ENCODE results near the gene NECAB2.

The NECAB2 gene

DNA sequence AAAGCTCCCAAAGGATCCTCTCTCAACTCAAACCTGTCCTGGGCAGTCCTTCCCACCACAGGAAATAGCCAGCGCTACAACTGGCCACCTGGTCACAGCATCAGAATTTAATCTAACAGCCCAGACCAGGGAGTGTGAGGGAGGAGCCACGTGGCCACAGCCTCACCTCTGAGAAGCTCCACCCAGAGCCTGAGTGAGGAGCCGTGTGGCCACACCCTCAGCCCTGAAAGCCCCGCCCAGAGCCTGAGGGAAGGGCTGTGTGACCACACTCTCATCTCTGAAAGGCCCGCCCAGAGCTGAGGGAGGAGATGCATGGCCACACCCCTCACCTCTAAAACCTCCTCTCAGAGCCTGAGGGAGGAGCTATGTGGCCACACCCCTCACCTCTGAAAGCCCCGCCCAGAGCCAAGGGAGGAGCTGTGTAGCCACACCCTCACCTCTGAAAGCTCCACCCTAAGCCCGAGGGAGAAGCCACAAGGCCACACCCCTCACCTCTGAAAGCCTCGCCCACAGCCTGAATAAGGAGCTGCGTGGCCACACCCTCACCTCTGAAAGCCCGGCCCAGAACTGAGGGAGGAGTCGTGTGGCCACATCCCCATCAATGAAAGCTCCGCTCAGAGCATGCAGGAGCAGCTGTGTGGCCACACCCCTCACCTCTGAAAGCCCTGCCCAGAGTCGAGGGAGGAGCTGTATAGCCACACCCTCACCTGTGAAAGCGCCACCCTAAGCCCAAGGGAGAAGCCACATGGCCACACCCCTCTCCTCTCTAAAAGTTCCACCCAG lies 45.9 kb downstream of the NECAB2 start:
- DNase-seq (peak; percentile 69), ATAC-seq (replicated peaks) (peak; percentile 87 to 89)
- peak overlapping the region; percentile 63 for H3K27ac Mint-ChIP-seq
- H3K9me3 Mint-ChIP-seq, result peaks cover 4 to 12% of the 10 kb centered on the region in 2 donors
- peak overlapping the region in 1 of 2 donors; percentile 41 for H3K4me3 Mint-ChIP-seq
- peaks cover 10 to 27% of the 10 kb centered on the region in 2 donors for H3K27me3 Mint-ChIP-seq
- no peaks in the 10 kb centered on the region for H3K36me3 Mint-ChIP-seq
- peaks cover 8 to 12% of the 10 kb centered on the region in 2 donors for H3K4me1 Mint-ChIP-seq

DNA sequence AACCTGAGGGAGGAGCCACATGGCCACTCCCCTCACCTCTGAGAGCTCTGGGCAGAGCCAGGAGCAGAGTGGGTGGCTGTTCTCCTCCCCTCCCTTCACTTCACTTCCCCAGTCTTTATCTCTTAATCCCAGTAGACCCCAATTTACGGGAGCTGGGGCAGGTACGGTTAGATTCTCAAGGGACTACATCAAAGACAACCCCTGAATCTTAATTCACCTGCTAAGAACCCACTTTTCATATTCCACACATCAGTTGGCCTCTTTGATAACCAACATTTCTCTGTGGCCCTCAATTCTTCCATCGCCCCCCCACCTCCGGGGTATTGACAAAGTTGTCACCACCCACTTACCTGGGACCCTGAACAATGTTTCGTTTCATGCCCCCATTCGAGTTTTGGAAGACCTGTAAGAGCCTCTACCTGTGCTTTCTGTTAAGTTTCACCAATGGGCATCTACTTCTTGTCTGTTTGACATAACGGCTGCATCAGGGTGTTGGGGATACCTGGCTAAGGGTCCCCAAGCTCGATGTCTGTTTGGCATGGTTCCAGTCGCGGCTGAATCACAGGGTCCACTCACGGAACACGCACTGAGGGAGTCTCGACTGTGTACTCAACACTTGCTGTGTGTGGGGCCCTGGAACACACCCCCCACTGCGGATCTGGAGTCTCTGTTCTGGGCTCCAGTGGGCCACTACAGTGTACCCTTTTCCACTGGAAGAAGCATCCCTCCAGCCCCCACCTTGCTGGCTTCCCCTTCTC lies 46.7 kb downstream of the NECAB2 start:
- H3K27me3 Mint-ChIP-seq, result peaks cover 16 to 34% of the 10 kb centered on the region in 2 donors
- no peaks in the 10 kb centered on the region for H3K36me3 Mint-ChIP-seq
- peaks cover 4 to 16% of the 10 kb centered on the region in 2 donors for H3K9me3 Mint-ChIP-seq
- ATAC-seq (replicated peaks) (no peak), DNase-seq (no peak)
- H3K4me3 Mint-ChIP-seq, result no peak overlapping the region
- peaks cover 8 to 12% of the 10 kb centered on the region in 2 donors for H3K4me1 Mint-ChIP-seq
- H3K27ac Mint-ChIP-seq, result peak overlapping the region; percentile 63

DNA sequence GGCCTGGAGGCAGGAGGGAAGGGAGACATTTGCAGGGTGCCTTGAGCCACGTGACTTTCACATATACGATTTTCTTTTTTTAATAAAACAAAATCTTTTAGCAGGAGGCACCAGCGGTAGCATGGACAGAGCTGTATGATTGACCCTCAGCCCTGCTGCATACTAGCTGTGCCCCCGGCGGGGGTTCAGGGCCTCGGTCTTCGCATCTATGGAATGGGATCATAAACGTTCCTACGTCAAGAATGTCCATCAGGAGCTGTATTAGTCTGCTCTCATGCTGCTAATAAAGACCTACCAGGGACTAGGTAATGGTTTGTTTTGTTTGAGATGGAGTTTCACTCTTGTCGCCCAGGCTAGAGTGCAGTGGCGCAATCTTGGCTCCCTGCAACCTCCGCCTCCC lies 47.4 kb downstream of the NECAB2 start:
- peaks cover 4 to 16% of the 10 kb centered on the region in 2 donors for H3K9me3 Mint-ChIP-seq

DNA sequence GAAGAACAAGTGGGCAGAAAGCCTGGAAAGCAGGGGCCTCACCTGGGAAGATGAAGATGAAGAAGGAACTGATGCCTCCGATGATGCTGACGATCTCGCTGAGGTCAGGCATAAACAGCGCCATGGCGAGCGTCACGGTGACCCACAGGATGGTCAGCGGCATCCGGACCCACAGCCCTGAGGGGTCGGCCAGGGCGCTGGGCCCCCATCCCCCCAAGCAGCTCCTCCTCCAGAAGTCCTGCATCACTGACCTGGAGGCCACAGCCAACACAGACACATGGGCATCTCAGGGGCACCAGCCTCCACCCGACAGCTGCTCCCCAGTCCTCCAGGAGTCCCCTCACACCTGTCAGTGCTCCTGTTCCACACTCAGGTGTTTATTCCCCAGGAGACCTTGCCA lies 48.4 kb downstream of the NECAB2 start:
- ATAC-seq (replicated peaks), result no peak
- Mint-ChIP-seq H3K4me1 (peaks cover 8 to 12% of the 10 kb centered on the region in 2 donors), H3K9me3 (peaks cover 8 to 20% of the 10 kb centered on the region in 2 donors), H3K27me3 (peaks cover 22 to 33% of the 10 kb centered on the region in 2 donors), H3K4me3 (no peak overlapping the region), H3K36me3 (peaks cover 2 to 3% of the 10 kb centered on the region in 2 donors), H3K27ac (no peak overlapping the region)
- DNase-seq, result no peak

More for the DNA sequence above, 47.4 kb downstream of the NECAB2 start:
- no peaks in the 10 kb centered on the region for H3K36me3 Mint-ChIP-seq
- H3K4me1 Mint-ChIP-seq, result peaks cover 8 to 12% of the 10 kb centered on the region in 2 donors
- no peak for DNase-seq
- no peak overlapping the region for H3K4me3 Mint-ChIP-seq
- ATAC-seq (replicated peaks), result no peak
- H3K27ac Mint-ChIP-seq, result no peak overlapping the region
- H3K27me3 Mint-ChIP-seq, result peaks cover 19 to 35% of the 10 kb centered on the region in 2 donors

DNA sequence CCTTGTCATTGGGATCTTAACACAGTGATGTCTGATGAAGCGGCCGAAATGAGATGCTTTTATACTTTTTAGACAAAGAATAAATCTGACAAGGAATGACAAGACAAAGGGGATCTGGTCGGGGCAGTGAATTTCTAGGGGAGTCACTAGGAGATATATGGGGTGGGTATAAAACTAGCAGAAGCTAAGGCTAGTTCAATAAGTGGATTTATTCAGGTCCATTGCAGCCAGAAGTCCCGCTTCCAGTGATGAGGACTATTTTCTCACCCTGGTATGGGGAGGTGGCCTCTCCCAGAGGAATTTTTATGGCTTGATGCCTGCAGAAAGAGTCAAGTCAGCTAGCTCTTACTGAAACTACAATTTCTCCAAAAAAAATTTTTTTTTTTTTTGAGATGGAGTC lies 50.7 kb downstream of the NECAB2 start:
- Mint-ChIP-seq H3K9me3 (peaks cover 13 to 27% of the 10 kb centered on the region in 2 donors), H3K4me1 (peaks cover 8 to 12% of the 10 kb centered on the region in 2 donors), H3K36me3 (peaks cover 4 to 10% of the 10 kb centered on the region in 2 donors), H3K27me3 (peaks cover 33 to 49% of the 10 kb centered on the region in 2 donors), H3K27ac (no peak overlapping the region), H3K4me3 (no peak overlapping the region)
- ATAC-seq (replicated peaks) (no peak), DNase-seq (no peak)

DNA sequence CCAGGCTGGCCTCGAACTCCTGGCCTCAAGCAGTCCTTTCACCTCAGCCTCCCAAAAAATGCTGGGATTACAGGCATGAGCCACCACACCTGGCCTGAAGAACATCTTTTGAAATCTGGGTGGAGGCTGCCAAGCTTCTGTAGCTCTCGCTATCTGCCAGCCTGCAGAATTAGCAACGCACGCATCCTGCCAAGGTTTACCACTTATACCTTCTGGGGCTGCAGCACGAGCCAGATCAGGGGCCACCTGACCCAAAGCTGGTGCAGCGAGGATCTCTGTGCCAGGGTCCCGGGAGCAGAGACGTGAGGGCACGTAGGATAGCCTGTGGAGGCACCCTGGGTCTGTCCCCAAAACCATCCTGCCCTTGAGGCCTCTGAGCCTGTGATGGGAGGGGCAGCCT lies 52.3 kb downstream of the NECAB2 start:
- peaks cover 4 to 10% of the 10 kb centered on the region in 2 donors for H3K36me3 Mint-ChIP-seq
- no peak for ATAC-seq (replicated peaks)

DNA sequence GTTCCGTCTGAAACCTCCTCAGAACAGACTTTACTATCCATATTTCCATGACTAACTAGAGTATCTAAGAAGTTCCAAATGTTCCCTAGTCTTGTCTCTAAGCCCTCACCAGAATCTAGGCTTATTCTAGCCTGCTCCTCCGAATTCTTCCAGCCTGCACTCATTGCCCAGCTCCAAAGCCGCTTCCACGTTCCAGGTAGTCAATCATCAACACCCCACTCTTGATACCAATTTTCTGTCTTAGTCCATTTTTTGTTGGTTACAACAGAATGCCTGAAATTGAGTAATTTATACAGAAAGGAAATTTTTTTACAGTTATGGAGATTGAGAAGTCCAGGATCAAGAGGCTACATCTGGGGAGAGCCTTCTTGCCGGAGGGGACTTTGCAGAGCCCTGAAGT lies 53.4 kb downstream of the NECAB2 start:
- DNase-seq (no peak), ATAC-seq (replicated peaks) (no peak)
- peaks cover 39 to 65% of the 10 kb centered on the region in 2 donors for H3K27me3 Mint-ChIP-seq
- H3K9me3 Mint-ChIP-seq, result peaks cover 8 to 20% of the 10 kb centered on the region in 2 donors
- no peak overlapping the region for H3K4me3 Mint-ChIP-seq
- no peaks in the 10 kb centered on the region for H3K4me1 Mint-ChIP-seq
- H3K36me3 Mint-ChIP-seq, result peaks cover 4 to 10% of the 10 kb centered on the region in 2 donors
- H3K27ac Mint-ChIP-seq, result no peak overlapping the region

More for the DNA sequence above, 52.3 kb downstream of the NECAB2 start:
- peaks cover 36 to 54% of the 10 kb centered on the region in 2 donors for H3K27me3 Mint-ChIP-seq
- DNase-seq, result no peak
- no peak overlapping the region for H3K4me3 Mint-ChIP-seq
- peaks cover 8 to 20% of the 10 kb centered on the region in 2 donors for H3K9me3 Mint-ChIP-seq
- H3K27ac Mint-ChIP-seq, result no peak overlapping the region
- H3K4me1 Mint-ChIP-seq, result no peaks in the 10 kb centered on the region

DNA sequence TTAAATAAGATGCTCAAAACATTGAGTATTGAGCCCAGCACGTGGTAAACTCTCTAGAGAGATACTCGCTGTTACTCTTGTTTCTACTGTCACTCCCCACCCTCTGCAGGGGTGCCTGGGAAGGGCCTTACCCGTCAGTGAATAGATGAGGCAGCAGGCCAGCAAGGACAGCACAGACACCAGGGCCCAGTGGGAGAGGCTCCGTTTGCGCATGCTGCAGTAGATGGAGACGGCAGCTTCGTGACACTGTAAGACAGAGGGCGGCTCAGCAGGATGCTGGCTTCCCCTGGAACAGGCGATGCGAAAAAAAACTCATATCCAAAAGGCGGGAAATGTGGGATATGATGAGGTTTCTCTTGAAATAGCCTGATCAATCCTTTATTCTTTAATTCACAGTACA lies 54.6 kb downstream of the NECAB2 start:
- no peak for ATAC-seq (replicated peaks)
- Mint-ChIP-seq H3K27ac (no peak overlapping the region), H3K9me3 (peaks cover 8 to 20% of the 10 kb centered on the region in 2 donors), H3K36me3 (peaks cover 4 to 11% of the 10 kb centered on the region in 2 donors), H3K27me3 (peaks cover 46 to 67% of the 10 kb centered on the region in 2 donors), H3K4me3 (no peak overlapping the region), H3K4me1 (peaks cover 0 to 3% of the 10 kb centered on the region in 2 donors)
- no peak for DNase-seq

DNA sequence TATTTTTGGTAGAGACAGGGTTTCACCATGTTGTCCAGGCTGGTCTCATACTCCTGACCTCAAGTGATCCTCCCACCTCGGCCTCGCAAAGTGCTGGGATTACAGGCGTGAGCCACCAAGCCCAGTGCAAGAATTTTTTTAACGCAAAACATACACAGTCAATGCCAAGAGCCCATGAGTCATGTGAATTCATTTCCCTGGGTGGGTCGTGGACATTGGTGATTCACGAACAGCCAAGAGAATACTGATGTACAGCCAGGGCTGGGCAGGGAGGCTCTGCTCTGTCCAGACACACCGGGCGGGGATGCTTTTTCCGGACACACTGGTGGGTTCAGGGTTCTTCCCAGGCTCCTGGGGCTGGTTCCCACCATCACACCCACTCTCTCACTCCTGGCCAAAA lies 56.8 kb downstream of the NECAB2 start:
- H3K9me3 Mint-ChIP-seq, result peaks cover 11 to 12% of the 10 kb centered on the region in 2 donors
- no peak overlapping the region for H3K4me3 Mint-ChIP-seq
- peaks cover 12 to 21% of the 10 kb centered on the region in 2 donors for H3K4me1 Mint-ChIP-seq
- no peak for ATAC-seq (replicated peaks)
- H3K27me3 Mint-ChIP-seq, result peaks cover 48 to 63% of the 10 kb centered on the region in 2 donors
- no peak for DNase-seq
- H3K27ac Mint-ChIP-seq, result no peak overlapping the region
- peaks cover 4 to 15% of the 10 kb centered on the region in 2 donors for H3K36me3 Mint-ChIP-seq

DNA sequence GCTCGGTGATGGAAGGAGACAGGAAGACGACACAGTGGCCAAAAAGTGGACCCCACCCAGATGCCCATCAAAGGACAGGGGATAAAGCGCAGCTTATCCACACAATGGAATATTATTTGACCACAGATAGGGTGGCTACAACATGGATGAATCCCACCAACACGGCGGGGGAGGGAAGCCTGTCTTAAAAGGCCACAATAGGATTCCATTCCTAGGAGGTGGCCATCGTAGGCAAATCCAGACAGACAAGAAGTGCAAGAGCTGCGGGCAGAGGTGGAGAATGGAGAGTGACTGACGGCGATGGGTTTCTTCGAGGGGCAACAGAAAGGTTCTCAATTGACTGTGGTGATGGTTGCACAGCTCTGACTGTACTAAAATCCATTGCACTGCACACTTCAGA lies 58.6 kb downstream of the NECAB2 start:
- Mint-ChIP-seq H3K36me3 (peaks cover under 1 to 15% of the 10 kb centered on the region in 2 donors), H3K27me3 (peaks cover 56 to 70% of the 10 kb centered on the region in 2 donors)
- no peak for ATAC-seq (replicated peaks)

DNA sequence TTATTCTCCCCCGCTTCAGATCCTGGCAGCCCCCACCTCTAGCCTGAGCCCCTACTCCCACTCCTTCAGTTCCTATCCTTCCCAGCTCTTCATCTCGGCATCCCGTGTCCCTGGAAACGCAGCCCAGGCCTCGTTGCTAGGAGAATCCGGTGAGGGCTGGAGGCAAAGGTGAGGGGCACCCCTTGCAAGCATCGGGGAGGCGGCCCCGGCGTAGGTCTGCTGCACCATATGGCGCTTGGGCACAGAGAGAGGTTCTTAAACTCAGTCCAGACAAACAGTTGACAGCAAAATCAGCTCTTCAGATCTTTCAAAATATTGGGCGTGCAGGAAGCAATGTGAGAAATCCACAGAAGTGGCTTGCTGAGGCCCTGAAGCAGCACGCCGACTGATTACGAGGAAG lies 59.6 kb downstream of the NECAB2 start:
- Mint-ChIP-seq H3K4me3 (no peak overlapping the region), H3K27ac (no peak overlapping the region)
- no peak for DNase-seq

More for the DNA sequence above, 58.6 kb downstream of the NECAB2 start:
- Mint-ChIP-seq H3K4me1 (peaks cover 20 to 30% of the 10 kb centered on the region in 2 donors), H3K9me3 (peaks cover 6 to 14% of the 10 kb centered on the region in 2 donors), H3K4me3 (no peak overlapping the region), H3K27ac (no peak overlapping the region)
- DNase-seq, result no peak

DNA sequence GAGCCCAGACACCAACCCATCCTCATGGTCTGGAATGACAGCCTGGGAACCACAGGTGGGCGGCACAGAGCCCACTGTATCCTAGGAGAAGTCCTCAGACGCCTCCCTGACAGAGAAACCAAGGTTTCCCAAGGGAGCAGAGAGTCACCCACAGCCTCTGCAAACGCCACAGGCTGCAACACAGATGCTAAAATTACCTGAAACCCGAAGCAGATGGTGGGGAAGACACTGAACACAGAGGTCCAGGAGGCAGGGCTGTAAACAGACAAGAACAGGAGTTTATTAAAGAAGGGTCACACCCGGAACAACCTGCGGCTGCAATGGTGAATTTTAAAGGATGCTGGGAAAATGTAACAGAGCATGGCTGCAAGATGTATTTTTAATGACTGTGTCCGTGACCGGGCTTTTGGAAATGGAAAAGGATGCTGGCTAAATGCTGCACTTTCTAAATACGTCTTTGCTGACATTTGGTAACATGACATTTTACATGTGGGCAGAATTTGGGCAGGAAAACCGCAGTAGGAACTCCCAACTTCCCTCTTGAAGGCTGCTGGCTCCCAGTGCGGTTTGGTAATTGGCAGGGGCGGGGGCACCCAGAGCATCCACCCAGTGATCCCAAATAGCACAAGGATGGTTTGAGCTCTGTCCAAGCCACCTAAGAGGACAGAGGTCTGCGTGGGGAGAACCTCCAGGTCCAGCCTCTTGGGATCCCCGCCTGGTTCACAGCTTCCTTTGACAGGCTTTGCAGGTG lies 61.4 kb downstream of the NECAB2 start:
- ATAC-seq (replicated peaks), result peak; percentile 77 to 81
- Mint-ChIP-seq H3K4me3 (peak overlapping the region; percentile 23 to 39), H3K9me3 (peaks cover 0 to 12% of the 10 kb centered on the region in 2 donors), H3K4me1 (peaks cover 20 to 35% of the 10 kb centered on the region in 2 donors), H3K27ac (peak overlapping the region; percentile 72), H3K36me3 (peaks cover 0 to 8% of the 10 kb centered on the region in 2 donors), H3K27me3 (peaks cover 51 to 83% of the 10 kb centered on the region in 2 donors)
- DNase-seq, result peak; percentile 37

More for the DNA sequence above, 59.6 kb downstream of the NECAB2 start:
- Mint-ChIP-seq H3K27me3 (peaks cover 48 to 73% of the 10 kb centered on the region in 2 donors), H3K36me3 (peaks cover 0 to 8% of the 10 kb centered on the region in 2 donors), H3K4me1 (peaks cover 20 to 30% of the 10 kb centered on the region in 2 donors), H3K9me3 (peaks cover 0 to 10% of the 10 kb centered on the region in 2 donors)
- ATAC-seq (replicated peaks), result no peak

DNA sequence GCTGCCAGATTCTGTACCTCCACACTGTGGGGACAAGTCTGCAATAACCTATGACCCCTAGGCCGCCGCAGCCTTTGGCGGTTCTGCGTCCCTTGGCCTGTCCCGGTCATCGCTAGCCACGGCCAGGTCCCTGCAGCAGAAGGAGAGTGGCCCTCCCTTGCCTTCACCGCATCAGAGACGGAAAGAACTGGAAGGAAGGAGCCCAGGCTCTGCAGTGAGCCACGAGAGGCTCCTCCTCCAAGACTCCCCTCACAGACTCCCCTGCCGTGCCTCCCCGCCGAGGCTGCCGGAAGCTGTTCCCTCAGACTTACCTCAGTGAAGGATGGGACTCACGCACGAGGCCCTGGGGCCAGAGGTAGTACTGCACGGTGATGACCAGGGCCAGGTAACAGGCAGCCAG lies 63.5 kb downstream of the NECAB2 start:
- Mint-ChIP-seq H3K9me3 (peaks cover 3 to 25% of the 10 kb centered on the region in 2 donors), H3K27ac (no peak overlapping the region), H3K36me3 (peaks cover 0 to 8% of the 10 kb centered on the region in 2 donors), H3K4me1 (peaks cover 20 to 44% of the 10 kb centered on the region in 2 donors), H3K27me3 (peaks cover 47 to 80% of the 10 kb centered on the region in 2 donors), H3K4me3 (no peak overlapping the region)
- DNase-seq (no peak), ATAC-seq (replicated peaks) (no peak)

All from stimulated activated naive B cell treated with anti-CD40 and anti-IgM and Interleukin-4, amounts not matched to agents 10 μg/mL and 1 μg/mL and 100 μg/mL, for 72 hours (primary cell).